Gastroesophageal sphincter (tissue), 3 donors: Measurements from ENCODE around the gene NUDT15.

ENCODE experiments used
- CTCF ChIP-seq, 4 experiments: fragments of 200-600 bp in 2 of 4; fragments of 450-650 bp in 2 of 4; sonication (generic) in 1 of 4; IDR thresholded peaks; one replicate each; pipeline ENCODE4 v1.5.1; 2017 to 2019; ENCODE audit warnings: antibody characterized with exemption in 4 of 4, mild to moderate bottlenecking in 2 of 4, moderate library complexity in 2 of 4
- EP300 ChIP-seq: sonication (generic); formaldehyde crosslinking; IDR thresholded peaks from one replicate; pipeline ENCODE4 v1.6.1; 2017; ENCODE audit warnings: antibody characterized with exemption, mild to moderate bottlenecking
- POLR2A ChIP-seq, 2 donors: fragments of 450-650 bp; IDR thresholded peaks; one replicate each; pipeline ENCODE4 v1.6.1; 2017; ENCODE audit warnings: antibody characterized with exemption in 2 of 2, mild to moderate bottlenecking in 2 of 2, moderate library complexity in 1 of 2

- no peak for TF ChIP-seq CTCF (IDR thresholded peaks at IDR 0.05)
- TF ChIP-seq POLR2A (IDR thresholded peaks at IDR 0.05), result no peak
- TF ChIP-seq EP300, result no peak
Observed at GRCh38 chr13:48094404-48094780, 56.9 kb downstream of the NUDT15 start.
